Measurements from ENCODE around the gene SEMA4B.

The SEMA4B gene

GRCh38 chr15:90203922-90204321 lies 2.8 kb downstream of the SEMA4B start:
- DNase-seq (ENCODE audit: low read depth in 3 of 3) = no peak

DNA sequence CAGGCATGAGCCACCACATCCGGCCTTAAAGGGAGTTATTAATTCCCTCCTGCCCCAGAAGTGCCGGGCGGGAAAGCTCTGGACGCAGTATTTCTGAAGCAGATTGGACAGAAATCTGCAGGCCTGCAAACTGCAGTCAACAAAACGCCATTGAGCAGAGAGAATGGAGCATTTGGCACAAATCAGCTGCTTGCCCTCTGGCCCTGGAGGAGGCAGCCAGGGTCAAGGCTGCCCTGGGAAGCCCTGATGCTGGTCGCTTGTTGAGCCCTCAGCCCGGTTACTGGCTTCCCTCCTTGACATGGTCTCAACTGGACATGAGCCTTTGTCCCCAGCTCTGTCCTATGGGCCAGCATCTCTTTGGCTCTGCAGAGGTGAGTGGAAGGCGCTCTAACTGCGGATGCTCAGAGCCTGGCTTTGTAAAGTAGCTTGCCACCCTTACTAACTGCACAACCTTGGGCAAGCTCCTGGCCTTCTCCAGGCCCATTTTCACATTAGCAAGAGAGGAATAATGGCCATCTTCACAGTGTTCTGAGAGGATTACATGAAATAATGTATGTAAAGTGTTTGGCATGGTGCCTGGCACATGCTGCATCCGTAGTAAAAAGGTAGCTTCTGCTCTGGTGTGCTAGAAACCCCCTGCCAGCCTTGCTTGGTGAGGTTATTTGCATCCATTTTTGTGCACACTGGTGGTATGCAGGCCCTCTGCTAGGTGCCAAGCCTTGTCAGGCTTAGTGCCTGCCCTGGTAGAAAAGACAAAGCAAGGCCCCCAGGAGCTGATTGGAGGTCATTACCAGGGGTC lies 4.1 kb downstream of the SEMA4B start:
- no peak for DNase-seq (ENCODE audit: low read depth in 3 of 3)

DNA sequence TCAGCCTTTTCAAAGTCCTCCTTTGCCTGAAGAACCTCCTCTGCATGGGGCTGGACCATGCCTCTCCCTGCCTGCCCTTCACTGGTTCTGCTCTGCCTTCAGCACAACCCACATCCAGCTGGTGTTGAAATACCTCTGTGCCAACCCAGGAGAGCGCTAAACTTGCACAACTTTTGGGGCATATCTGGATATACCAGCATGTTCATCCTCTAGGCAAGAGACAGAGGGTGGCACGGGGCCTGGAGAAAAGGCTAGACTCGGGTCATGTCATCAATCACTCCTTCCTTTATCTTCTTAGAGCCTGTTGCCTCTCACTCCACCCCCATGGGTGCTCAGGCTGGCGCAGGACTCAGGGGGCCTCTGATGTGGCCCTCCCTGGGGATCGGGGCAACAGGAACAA lies 4.8 kb downstream of the SEMA4B start:
- DNase-seq (ENCODE audit: low read depth in 3 of 3) = no peak

GRCh38 chr15:90207252-90207651 lies 6.1 kb downstream of the SEMA4B start:
- DNase-seq (ENCODE audit: low read depth in 3 of 3) = no peak

GRCh38 chr15:90208356-90208755 lies 7.2 kb downstream of the SEMA4B start:
- DNase-seq (ENCODE audit: low read depth in 3 of 3) = no peak

DNA sequence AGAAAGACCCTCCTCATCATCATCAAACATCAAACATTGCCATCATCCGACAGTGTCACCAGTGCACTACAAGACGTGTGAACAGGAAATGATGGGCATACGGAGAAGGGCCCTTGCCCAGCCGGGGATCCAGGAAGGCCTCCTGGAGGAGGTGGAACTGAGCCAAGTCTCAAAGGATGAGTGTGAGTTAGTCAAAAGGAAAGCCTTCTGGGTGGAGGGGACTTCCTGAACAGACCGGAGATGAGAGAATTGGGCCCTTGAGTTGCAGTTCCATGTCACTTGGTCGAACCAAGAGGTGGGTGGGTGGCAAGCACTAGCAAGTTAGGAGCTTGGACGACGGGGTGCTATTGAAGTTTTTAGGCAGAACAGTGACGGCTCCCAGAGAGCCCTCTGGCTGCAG lies 8.5 kb downstream of the SEMA4B start:
- DNase-seq (ENCODE audit: low read depth in 3 of 3) = no peak

DNA sequence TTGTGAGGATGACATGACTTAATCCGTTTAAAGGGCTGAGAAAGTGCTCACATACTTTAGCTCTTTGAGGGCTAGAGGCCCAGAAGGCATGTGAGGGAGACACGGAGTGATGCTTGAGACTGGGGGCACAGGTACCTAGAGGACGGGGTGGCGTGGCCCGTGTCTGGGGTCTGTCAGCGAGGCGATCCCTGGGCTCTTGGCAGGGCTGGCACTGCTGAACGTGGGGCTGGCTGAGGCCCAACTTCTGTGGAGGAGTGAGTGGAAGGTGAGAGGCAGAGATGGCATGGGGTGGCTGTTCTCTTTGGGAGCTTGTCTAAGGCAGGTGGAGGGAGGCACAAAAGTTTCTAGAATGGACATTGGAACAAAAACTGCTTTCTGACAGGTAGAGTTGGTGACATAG lies 9.5 kb downstream of the SEMA4B start:
- no peak for DNase-seq (ENCODE audit: low read depth in 3 of 3)

- DNase-seq (ENCODE audit: low read depth in 3 of 3) = no peak
These were observed 9.9 kb downstream of the SEMA4B start for GRCh38 chr15:90211009-90211408.

GRCh38 chr15:90211440-90212143 lies 10.5 kb downstream of the SEMA4B start:
- DNase-seq (ENCODE audit: low read depth in 3 of 3) = no peak

DNA sequence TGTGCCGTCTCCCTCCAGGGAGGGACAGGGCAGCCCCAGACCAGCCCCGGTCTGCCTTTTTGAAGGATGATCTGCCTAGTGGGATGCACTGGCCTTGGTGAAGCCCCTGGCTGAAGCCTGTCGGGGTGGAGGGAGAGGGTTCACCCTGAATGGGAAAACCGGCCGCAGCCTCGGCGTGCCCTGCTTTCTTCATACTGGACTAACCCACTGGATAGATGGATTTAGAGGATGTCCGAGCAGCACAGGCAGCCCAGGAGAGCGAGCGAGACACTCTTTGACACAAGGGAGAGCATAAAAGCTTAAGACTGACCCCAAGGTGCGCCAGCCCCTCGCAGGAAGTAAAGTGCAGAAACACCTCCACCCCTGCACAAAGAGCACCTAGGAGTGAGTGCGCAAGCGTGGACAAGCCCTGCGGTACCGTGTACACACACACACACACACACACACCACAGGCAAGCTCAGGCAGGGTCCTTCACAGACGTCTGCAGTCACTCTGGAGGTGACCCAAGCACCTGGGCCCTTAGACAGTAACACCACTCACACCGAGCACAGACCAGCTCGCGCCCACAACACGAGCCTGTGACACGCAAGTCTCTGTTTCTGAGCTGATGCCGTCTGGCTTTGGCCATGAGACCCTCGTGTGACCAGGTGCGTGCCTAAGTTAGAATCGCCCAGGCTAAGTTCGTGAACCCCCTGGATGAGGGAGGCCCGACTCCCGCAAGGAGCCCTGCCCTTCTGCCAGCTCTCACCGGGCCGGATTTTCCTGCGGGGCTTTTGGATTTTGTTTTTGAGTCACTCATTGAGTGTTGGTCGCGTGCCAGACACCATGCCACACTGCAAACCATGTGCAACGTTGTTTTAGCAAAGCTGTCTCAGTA lies 11.3 kb downstream of the SEMA4B start:
- no peak for DNase-seq (ENCODE audit: low read depth in 3 of 3)

DNA sequence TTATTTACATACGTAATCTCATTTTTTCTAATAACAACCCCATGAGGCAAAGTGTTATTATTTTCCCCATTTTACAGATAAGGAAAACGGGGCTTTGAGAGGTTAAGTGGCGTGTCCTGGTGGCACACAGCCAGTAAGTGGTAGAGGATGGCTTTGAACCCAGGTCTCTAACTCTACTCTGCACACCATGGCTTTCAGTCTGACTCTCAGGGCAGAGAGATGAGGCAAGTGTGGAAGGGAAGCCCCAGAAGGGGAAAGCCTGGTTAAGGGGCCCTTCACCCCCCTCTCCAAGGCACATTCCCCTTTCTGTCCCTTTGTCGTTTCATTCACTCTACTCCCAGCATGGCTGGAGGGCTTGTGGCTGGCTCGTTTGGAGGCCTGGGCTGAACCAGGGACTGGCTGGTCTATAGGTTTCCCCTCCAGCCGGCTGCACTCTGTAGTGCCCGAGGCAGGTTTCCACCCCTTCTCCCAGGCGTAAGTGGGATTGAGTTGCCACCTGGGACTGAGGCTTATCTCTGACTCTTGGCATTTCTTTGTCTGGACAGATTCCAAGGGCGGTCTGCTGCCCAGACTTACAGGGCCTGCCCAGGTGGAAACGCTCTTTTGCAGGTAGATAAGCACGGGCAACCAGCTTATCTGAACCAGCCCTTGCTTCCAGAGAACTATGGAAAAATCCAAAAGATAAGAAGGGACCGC lies 12.1 kb downstream of the SEMA4B start:
- no peak for DNase-seq (ENCODE audit: low read depth in 3 of 3)

DNA sequence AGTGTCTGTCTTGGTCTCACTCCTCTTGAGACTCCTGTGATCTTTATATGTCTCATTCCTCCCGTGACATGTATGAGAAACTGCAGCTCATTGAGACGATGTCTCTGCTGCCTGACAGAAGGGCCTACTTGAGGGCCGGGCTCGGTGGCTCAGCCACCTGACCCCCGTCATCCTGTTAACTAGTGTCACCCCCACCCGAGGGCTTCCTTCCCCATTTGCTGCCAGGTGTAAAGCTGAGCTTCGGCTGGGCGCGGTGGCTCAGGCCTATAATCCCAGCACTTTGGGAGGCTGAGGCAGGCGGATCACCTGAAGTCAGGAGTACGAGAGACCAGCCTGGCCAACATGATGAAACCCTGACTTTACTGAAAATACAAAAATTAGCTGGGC lies 12.7 kb downstream of the SEMA4B start:
- no peak for DNase-seq (ENCODE audit: low read depth in 3 of 3)

DNA sequence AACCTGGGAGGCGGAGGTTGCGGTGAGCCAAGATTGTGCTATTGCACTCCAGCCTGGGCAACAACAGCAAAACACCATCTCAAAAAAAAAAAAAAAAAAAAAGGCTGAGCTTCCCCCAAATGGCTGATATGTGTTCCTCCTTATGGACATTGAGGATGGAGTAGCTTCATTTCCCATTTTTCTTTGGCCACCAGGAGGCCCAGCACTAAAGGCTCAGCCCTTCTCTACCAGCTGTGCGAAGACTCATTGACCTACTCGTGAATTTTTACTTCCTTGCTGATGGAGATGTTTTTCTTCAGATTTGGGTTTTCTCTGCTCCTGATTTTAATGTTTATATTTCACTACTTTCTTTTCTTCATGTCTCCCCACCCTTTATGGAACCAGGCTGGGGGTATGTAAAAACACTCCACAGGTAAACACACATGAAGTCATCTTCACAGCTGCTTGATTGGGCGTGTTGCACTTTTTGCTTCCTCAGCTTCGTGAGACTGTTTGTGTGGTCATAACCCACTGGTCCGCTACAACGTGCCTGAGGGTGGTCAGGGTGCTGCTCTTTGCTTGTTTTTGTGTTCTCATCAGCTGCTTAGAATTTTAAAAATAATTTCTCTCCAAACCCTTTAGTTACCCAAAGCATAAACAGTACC lies 13.5 kb downstream of the SEMA4B start:
- no peak for DNase-seq (ENCODE audit: low read depth in 3 of 3)

DNA sequence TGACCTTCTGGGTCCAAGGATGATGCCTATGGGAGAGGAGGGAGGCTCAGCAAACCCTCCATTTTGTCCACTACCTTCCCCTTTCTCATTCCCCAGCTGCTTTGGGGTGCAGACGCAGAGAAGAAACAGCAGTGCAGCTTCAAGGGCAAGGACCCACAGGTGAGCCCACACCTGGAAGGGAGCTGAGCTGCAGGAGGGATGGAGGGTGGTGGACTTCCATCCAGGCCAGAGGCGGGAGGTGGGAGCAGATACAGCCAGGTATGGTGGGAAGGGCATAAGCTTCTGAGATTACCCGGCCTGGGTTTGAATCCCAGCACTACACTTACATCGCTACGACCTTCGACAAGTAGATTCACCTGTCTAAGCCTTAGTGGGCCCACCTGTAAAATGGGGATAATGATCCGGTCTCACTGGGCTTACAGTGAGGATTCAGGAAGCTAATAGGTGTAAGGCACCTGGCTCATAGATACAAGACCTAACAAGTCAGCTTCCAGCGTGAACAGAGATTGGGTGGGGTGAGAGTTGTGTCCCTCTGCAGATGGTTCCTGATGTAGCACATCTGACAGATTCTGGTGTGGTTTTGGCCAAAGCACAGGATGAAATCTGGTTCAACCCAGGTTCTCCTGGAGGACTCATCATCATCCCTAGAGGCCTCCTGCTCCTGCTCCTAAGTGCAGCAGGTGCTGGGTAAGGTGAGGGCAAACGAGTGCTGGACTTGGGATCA lies 16.7 kb downstream of the SEMA4B start:
- DNase-seq (ENCODE audit: low read depth in 3 of 3) = no peak

DNA sequence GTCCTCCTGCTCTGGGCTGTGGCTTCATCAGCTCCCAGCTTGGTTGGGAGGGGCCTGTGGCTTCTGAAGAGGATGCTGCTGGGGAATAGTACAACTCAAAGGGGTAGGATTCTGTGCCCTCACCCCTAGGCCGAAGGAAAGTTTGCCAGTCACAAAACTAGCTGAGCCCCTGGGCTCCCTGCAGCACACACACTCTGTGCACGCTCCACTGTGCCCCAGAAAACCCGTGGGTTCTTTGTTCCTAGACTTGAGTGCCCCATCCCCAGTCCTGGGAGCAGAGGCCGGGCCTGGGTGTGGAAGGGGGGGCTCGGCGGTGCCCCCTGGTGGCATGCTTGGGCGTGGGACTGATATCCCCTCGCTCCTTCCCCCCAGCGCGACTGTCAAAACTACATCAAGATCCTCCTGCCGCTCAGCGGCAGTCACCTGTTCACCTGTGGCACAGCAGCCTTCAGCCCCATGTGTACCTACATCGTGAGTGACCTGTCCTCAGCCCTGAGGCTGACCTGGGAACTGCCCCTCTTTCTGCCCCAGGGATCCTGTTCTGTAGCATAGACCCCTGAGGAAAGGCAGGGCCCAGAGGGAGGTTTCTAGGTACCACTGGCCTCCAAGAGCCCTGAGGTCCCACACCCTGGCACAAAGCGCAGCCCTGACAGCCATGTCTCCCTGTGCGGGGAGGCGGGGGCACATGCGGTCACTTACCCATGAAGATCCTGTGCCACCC lies 18.5 kb downstream of the SEMA4B start:
- DNase-seq (ENCODE audit: low read depth in 3 of 3) = peak in 1 of 3 donors; percentile 28

- DNase-seq (ENCODE audit: low read depth in 3 of 3) = no peak
These were observed 20.2 kb downstream of the SEMA4B start for GRCh38 chr15:90221246-90221900.

DNA sequence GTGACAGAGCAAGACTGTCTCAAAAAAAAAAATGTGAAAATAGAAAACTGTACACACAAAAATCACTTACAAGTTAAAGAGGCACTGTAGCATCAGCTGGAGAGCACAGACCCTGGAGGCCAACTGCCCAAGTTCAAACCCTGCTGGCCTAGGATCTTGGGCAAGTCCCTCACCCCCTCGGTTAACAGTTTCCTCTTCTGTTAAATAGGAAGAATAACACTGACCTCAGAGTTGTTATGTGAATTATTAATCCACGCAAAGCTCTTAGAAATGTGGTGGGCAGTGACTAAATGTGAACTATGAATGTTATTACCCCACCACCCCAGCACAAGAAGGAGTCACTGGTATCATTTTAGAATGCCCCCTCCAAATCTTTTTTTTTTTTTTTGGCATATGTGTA lies 21.4 kb downstream of the SEMA4B start:
- DNase-seq (ENCODE audit: low read depth in 3 of 3) = no peak

- DNase-seq (ENCODE audit: low read depth in 3 of 3) = no peak
These were observed 22.5 kb downstream of the SEMA4B start for GRCh38 chr15:90223441-90224165.

DNA sequence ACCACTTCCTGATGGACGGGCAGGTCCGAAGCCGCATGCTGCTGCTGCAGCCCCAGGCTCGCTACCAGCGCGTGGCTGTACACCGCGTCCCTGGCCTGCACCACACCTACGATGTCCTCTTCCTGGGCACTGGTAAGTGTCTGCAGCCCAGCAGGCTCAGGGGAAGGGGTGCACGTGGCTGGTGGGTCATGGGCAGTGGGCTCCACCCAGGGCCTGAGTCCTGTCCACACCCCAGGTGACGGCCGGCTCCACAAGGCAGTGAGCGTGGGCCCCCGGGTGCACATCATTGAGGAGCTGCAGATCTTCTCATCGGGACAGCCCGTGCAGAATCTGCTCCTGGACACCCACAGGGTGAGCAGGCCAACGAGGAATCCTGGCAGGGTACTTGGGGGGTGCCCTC lies 23.9 kb downstream of the SEMA4B start:
- no peak for DNase-seq (ENCODE audit: low read depth in 3 of 3)

Data from stimulated activated CD4-positive, alpha-beta T cell treated with anti-CD3 and anti-CD28 coated beads, TNF-alpha, amount 100 ng/mL, for 48 hours (primary cell).